DMS79 (cell line): Measurements from ENCODE around the gene MYCBPAP.

Source experiments
- DNase-seq: peaks from one replicate; lab custom pipeline; 2025; lab: John Stamatoyannopoulos, UW

MYCBPAP gene

GRCh38 chr17:50507871-50508572, at the start of gene MYCBPAP:
MYCBPAP (plus strand) TSS chr17:50508439; CDS start chr17:50508675, 236 bp downstream.
- DNase-seq: peak; percentile 33

- DNase-seq: peak; percentile 71
Measured at GRCh38 chr17:50458701-50459676, 49.2 kb upstream of the MYCBPAP start.

- DNase-seq: peak; percentile 24
Measured at GRCh38 chr17:50459756-50460155, 48.5 kb upstream of the MYCBPAP start.

- no peak for DNase-seq
Measured at GRCh38 chr17:50460831-50461526, 47.3 kb upstream of the MYCBPAP start.

GRCh38 chr17:50461550-50462132, 46.6 kb upstream of the MYCBPAP start:
- DNase-seq: no peak

- no peak for DNase-seq
Measured at GRCh38 chr17:50462446-50462845, 45.8 kb upstream of the MYCBPAP start.

- no peak for DNase-seq
Measured at GRCh38 chr17:50464121-50464520, 44.1 kb upstream of the MYCBPAP start.

GRCh38 chr17:50464736-50465135, 43.5 kb upstream of the MYCBPAP start:
- no peak for DNase-seq

GRCh38 chr17:50465171-50465570, 43.1 kb upstream of the MYCBPAP start:
- no peak for DNase-seq

GRCh38 chr17:50465635-50466034, 42.6 kb upstream of the MYCBPAP start:
- no peak for DNase-seq

- DNase-seq: no peak
Measured at GRCh38 chr17:50466371-50467113, 41.7 kb upstream of the MYCBPAP start.

GRCh38 chr17:50467114-50467854, 41.0 kb upstream of the MYCBPAP start:
- DNase-seq: no peak

- no peak for DNase-seq
Measured at GRCh38 chr17:50467855-50468303, 40.4 kb upstream of the MYCBPAP start.

- DNase-seq: no peak
Measured at GRCh38 chr17:50468304-50469207, 39.7 kb upstream of the MYCBPAP start, which contains the start of gene CHAD. CHAD (minus strand) TSS chr17:50468880; CDS start chr17:50468813, 67 bp downstream.

GRCh38 chr17:50469208-50469605, 39.0 kb upstream of the MYCBPAP start:
- no peak for DNase-seq

GRCh38 chr17:50469671-50470305, 38.5 kb upstream of the MYCBPAP start:
- DNase-seq: no peak

- no peak for DNase-seq
Measured at GRCh38 chr17:50470426-50470825, 37.8 kb upstream of the MYCBPAP start.

GRCh38 chr17:50471009-50471905, 37.0 kb upstream of the MYCBPAP start:
- no peak for DNase-seq
